ENCODE results near the gene KIFAP3.

GRCh38 chr1:169909499-169909898 is 165.0 kb downstream of the KIFAP3 start:
- TF ChIP-seq, protein P1, sequence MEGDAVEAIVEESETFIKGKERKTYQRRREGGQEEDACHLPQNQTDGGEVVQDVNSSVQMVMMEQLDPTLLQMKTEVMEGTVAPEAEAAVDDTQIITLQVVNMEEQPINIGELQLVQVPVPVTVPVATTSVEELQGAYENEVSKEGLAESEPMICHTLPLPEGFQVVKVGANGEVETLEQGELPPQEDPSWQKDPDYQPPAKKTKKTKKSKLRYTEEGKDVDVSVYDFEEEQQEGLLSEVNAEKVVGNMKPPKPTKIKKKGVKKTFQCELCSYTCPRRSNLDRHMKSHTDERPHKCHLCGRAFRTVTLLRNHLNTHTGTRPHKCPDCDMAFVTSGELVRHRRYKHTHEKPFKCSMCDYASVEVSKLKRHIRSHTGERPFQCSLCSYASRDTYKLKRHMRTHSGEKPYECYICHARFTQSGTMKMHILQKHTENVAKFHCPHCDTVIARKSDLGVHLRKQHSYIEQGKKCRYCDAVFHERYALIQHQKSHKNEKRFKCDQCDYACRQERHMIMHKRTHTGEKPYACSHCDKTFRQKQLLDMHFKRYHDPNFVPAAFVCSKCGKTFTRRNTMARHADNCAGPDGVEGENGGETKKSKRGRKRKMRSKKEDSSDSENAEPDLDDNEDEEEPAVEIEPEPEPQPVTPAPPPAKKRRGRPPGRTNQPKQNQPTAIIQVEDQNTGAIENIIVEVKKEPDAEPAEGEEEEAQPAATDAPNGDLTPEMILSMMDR (IDR thresholded peaks at IDR 0.05), result no peak
- no peak for TF ChIP-seq POLR2A (IDR thresholded peaks at IDR 0.05)

Measured in esophagus squamous epithelium (tissue), 4 donors.